GM12878 (cell line): Measurements from ENCODE around the gene CHAC2. TPM values are rescaled to one million over a fixed set of nuclear protein-coding genes. Genes with fewer than 3 reads are reported as not detected.

Experiments
- ATAC-seq: fragments of 200-7000 bp; cut with Tn5 transposase; 3 replicates; pipeline ENCODE4 v1.9.1; 2020; ENCODE audit warnings: mild to moderate bottlenecking, moderate library complexity
- BruUV-seq: library from RNA; stranded (reverse); fragments of 400-500 nt; replicated peaks from 2 replicates; lab custom pipeline; 2021; lab: Mats Ljungman, UMichigan
- CTCF ChIA-PET: fragments of 300-600 bp; sonication (Branson Sonifier 250); formaldehyde crosslinking; extraction: SDS; loops from one replicate; lab custom pipeline; 2021; ENCODE audit warnings: inconsistent platforms; lab: Yijun Ruan, JAX
- POLR2A ChIA-PET: fragments of 350-600 bp; formaldehyde crosslinking; extraction: SDS; loops from one replicate; lab custom pipeline; 2021; ENCODE audit warnings: inconsistent platforms; lab: Charles Lee
- RAD21 ChIA-PET: fragments of 300-600 bp; sonication (Branson Sonifier 250); formaldehyde crosslinking; loops from one replicate; lab custom pipeline; 2023; ENCODE audit warnings: antibody characterized with exemption; ENCODE audit not compliant: unreplicated experiment; lab: Charles Lee
- SMC1A ChIA-PET: fragments of 300-600 bp; sonication (Branson Sonifier 250); formaldehyde crosslinking; loops from one replicate; lab custom pipeline; 2023; ENCODE audit not compliant: unreplicated experiment, uncharacterized antibody; lab: Charles Lee
- DNase-seq: peaks from one replicate; pipeline ENCODE4 v3.0.0-alpha.2; 2011; ENCODE audit warnings: low read depth, low spot score
- FAIRE-seq: peaks from 3 replicates; lab custom pipeline; 2011; peaks lifted over from hg19 to GRCh38; lab: Jason Lieb, UNC
- H2AFZ ChIP-seq: 2 replicates; pipeline ENCODE4 v1.6.0; 2011; ENCODE audit warnings: low read depth, low read length, control low read depth; ENCODE audit not compliant: control insufficient read depth
- H3K27ac ChIP-seq: 2 replicates; pipeline ENCODE4 v1.5.1; 2011; ENCODE audit warnings: control low read depth; ENCODE audit not compliant: control insufficient read depth, insufficient read depth
- H3K27me3 ChIP-seq, 2 experiments: replicated peaks in 1 of 2; 2 replicates each; pipeline versions ENCODE4 v1.6.0 to v1.6.1; 2011; ENCODE audit warnings: low read length in 1 of 2; ENCODE audit not compliant: control insufficient read depth in 2 of 2, insufficient read depth in 2 of 2
- H3K36me3 ChIP-seq, 2 experiments: 2 replicates each; pipeline ENCODE4 v1.5.1; 2011; ENCODE audit warnings: low read length in 1 of 2; ENCODE audit not compliant: control insufficient read depth in 2 of 2, insufficient read depth in 2 of 2
- H3K4me1 ChIP-seq: 2 replicates; pipeline ENCODE4 v1.6.1; 2011; ENCODE audit warnings: mild to moderate bottlenecking, low read length, moderate library complexity, mixed read lengths; ENCODE audit not compliant: control insufficient read depth, insufficient read depth
- H3K4me2 ChIP-seq: 2 replicates; pipeline ENCODE4 v1.6.0; 2011; ENCODE audit warnings: control low read depth; ENCODE audit not compliant: control insufficient read depth, insufficient read depth
- H3K4me3 ChIP-seq: fragments of 200-600 bp; sonication (generic); 2 replicates; pipeline ENCODE4 v1.5.1; 2016
- H3K79me2 ChIP-seq: 2 replicates; pipeline ENCODE4 v1.6.0; 2011; ENCODE audit warnings: low read length; ENCODE audit not compliant: control insufficient read depth, insufficient read depth
- H3K9ac ChIP-seq: 2 replicates; pipeline ENCODE4 v1.8.0; 2011; ENCODE audit warnings: low read length, control low read depth, mixed read lengths; ENCODE audit not compliant: control insufficient read depth, insufficient read depth
- H3K9me3 ChIP-seq: replicated peaks from 3 replicates; pipeline ENCODE4 v1.5.1; 2011; ENCODE audit warnings: mild to moderate bottlenecking, low read length; ENCODE audit not compliant: control insufficient read depth, insufficient read depth
- H4K20me1 ChIP-seq: 2 replicates; pipeline ENCODE4 v1.6.0; 2011; ENCODE audit not compliant: control insufficient read depth, insufficient read depth
- MXI1 ChIP-seq: fragments of 150-350 bp; IDR thresholded peaks from 2 replicates; pipeline ENCODE4 v1.6.1; 2011; ENCODE audit warnings: low read depth, mild to moderate bottlenecking, inconsistent platforms, low read length, improper control_type of control experiment
- NFYB ChIP-seq: IDR thresholded peaks from 2 replicates; pipeline ENCODE4 v1.6.1; 2011; ENCODE audit warnings: low read depth, mild to moderate bottlenecking, low read length, improper control_type of control experiment, moderate library complexity; ENCODE audit not compliant: insufficient read depth
- RAD51 ChIP-seq: fragments of 450-650 bp; IDR thresholded peaks from 2 replicates; pipeline ENCODE4 v1.6.1; 2016; ENCODE audit warnings: moderate library complexity, mild to moderate bottlenecking, inconsistent platforms
- RUNX3 ChIP-seq: IDR thresholded peaks from 2 replicates; pipeline ENCODE4 v1.6.1; 2012; ENCODE audit warnings: low read length, inconsistent platforms
- YY1 ChIP-seq: IDR thresholded peaks from 2 replicates; pipeline ENCODE4 v1.6.1; 2011; ENCODE audit warnings: low read depth, mild to moderate bottlenecking, low read length
- WGBS: methylation state at CpG from one replicate; pipeline ENCODE4 v1.1.6; 2016; ENCODE audit warnings: low lambda C conversion rate; ENCODE audit not compliant: insufficient replicate concordance, insufficient coverage; ENCODE audit errors: missing lambda C conversion rate; 5-methylcytosine and 5-hydroxymethylcytosine counted together
- in situ Hi-C: fragments of 300-500 bp; cut with MboI; formaldehyde crosslinking; loops from 9 replicates; pipeline ENCODE4 v1.14.3; 2018; ENCODE audit warnings: mixed read lengths
- intact Hi-C: fragments of 100-400 bp; cut with micrococcal nuclease; formaldehyde crosslinking; loops from one replicate; pipeline ENCODE4 v1.14.2; 2022; ENCODE audit not compliant: unreplicated experiment
- polyA plus RNA-seq, 11 experiments: library from polyadenylated mRNA; depleted of rRNA in 4 of 11; unstranded in 6 of 11; stranded (reverse) in 5 of 11; fragments of >200 nt; fragmentation: Nextera tagmentation in 4 of 11; fragmentation: Illumina TruSeq in 1 of 11; extraction: Ambion mirVana in 4 of 11; extraction: Trizol in 1 of 11; gene quantifications; 1 replicate in 1 of 11; 2 replicates in 10 of 11; pipeline versions ENCODE4 v1.2.1 to v1.2.3, GENCODE V29; 2011 to 2016; ENCODE audit warnings: inconsistent platforms in 2 of 11, missing spikeins in 2 of 11, low read depth in 1 of 11
- total RNA-seq, 4 experiments: library from RNA; depleted of rRNA in 3 of 4; stranded (reverse); fragments of >200 nt in 3 of 4; fragmentation: Illumina TruSeq in 1 of 4; extraction: Trizol in 1 of 4; gene quantifications; 2 replicates each; pipeline versions ENCODE4 v1.2.1 to v1.2.3, GENCODE V29; 2013 to 2021
- TF ChIP-seq, protein P1 (sequence below): fragments of 450-650 bp; IDR thresholded peaks from 2 replicates; pipeline ENCODE4 v1.6.1; 2017; ENCODE audit warnings: antibody characterized with exemption, mild to moderate bottlenecking, moderate library complexity

Gene CHAC2
- total and polyA plus RNA-seq, 10 of the 15 experiments (the other 5 are each of a cell fraction or from before 2014, with no cell fraction given): 11.0 to 67.6 (median 25.0) TPM

DNA sequence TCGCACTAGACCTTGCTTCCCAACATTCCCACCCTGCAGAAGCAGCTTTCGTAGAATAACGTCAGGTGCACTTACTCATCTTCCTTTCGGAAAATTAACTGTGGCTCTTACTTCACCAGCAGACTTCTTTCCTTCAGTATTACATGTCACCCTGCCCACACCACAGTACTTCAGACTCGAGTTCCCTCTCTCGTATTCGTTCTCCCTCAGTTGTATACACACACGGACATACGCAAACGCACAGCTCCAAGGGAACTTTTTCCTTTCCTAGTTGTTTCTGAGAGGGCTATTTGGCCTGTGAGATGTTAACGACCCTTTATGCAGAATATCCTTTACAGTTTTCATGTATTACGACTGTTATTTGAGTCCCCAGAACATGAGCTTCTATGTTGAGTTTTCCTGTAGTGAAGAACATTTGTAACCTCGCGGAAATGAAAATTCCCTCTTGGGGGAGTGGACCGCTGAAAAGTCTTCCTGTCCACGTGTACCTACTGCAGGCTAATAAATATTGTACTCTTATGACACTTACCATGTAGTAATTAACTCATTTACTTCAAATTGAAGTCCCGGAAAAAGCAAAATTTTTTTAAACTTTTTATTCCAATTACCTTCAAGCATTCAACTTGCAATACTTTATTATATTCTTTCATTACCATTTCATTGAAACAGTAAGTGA, 20.1 kb downstream of the CHAC2 start:
- Histone ChIP-seq H3K36me3 (0 out of 4 replicates have a peak, but pooled peaks cover 0 to 4% of the 10 kb centered on the region in 2 experiments), H3K4me1 (0 out of 2 replicates have a peak, but pooled peaks cover 2% of the 10 kb centered on the region), H2AFZ (peak overlapping the region; percentile 95; the same call in 1 of the 2 replicates), H3K27me3 (no peaks in the 10 kb centered on the region), H4K20me1 (no peaks in the 10 kb centered on the region), H3K4me3 (peak overlapping the region; percentile 97), H3K4me2 (peak overlapping the region; percentile 53), H3K79me2 (peaks cover 80% of the 10 kb centered on the region), H3K9me3 (no peaks in the 10 kb centered on the region), H3K27ac (peak overlapping the region; percentile 86)
- RAD21 ChIA-PET: interaction anchor here (2.7 kb wide), 1 partner anchor 19 kb away, joined by 12 read pairs; the partner anchor contains the start of gene CHAC2
- CTCF ChIA-PET: interaction anchor here (1.1 to 2.9 kb wide), 2 partner anchors 20 to 52 kb away, joined by 3 to 14 read pairs; partner anchors contain the start of gene CHAC2
- POLR2A ChIA-PET: interaction anchor here (0.7 to 6.6 kb wide), 6 partner anchors 13 to 301 kb away, joined by 3 to 37 read pairs (median 4); partner anchors contain the start of genes CHAC2 and PSME4
- BruUV-seq: TSS peak; percentile 77
- TF ChIP-seq RUNX3 (no peak), YY1 (no peak), RAD51 (no peak), MXI1 (peak; percentile 47; the same call in 1 of the 2 replicates), NFYB (no peak)
- TF ChIP-seq, protein P1, sequence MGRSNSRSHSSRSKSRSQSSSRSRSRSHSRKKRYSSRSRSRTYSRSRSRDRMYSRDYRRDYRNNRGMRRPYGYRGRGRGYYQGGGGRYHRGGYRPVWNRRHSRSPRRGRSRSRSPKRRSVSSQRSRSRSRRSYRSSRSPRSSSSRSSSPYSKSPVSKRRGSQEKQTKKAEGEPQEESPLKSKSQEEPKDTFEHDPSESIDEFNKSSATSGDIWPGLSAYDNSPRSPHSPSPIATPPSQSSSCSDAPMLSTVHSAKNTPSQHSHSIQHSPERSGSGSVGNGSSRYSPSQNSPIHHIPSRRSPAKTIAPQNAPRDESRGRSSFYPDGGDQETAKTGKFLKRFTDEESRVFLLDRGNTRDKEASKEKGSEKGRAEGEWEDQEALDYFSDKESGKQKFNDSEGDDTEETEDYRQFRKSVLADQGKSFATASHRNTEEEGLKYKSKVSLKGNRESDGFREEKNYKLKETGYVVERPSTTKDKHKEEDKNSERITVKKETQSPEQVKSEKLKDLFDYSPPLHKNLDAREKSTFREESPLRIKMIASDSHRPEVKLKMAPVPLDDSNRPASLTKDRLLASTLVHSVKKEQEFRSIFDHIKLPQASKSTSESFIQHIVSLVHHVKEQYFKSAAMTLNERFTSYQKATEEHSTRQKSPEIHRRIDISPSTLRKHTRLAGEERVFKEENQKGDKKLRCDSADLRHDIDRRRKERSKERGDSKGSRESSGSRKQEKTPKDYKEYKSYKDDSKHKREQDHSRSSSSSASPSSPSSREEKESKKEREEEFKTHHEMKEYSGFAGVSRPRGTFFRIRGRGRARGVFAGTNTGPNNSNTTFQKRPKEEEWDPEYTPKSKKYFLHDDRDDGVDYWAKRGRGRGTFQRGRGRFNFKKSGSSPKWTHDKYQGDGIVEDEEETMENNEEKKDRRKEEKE: no peak
- TF ChIP-seq, all 136 proteins: peak for 1
- WGBS: under 1% methylated on average over 17 of the region's 17 CpGs
- peak overlapping the region; percentile 92 for H3K9ac ChIP-seq
- DNase-seq (no peak), FAIRE-seq (no peak), ATAC-seq (peak; percentile 5; the same call in 2 of the 3 replicates)
- SMC1A ChIA-PET: interaction anchor here (1.0 to 3.0 kb wide), 3 partner anchors 13 to 181 kb away, joined by 4 to 22 read pairs (median 6); partner anchors contain the start of gene CHAC2
- in situ Hi-C loops: no loop called here
- intact Hi-C loops: loop anchor here (2.0 kb wide), 1 partner anchor 21 kb away; the partner anchor contains the start of gene CHAC2
